ENCODE data around the gene KSR1. TPM values are rescaled to one million over a fixed set of nuclear protein-coding genes. Genes with fewer than 3 reads are reported as not detected.

Gene KSR1
- total RNA-seq, 2 donors from 2014 or later: 11.5 to 23.7 TPM

- Histone ChIP-seq H3K4me3 (no peak overlapping the region), H3K27me3 (replicated peaks; ENCODE audit: insufficient read depth) (no peaks in the 10 kb centered on the region), H3K4me1 (replicated peaks) (no peaks in the 10 kb centered on the region), H3K27ac (no peak overlapping the region), H3K36me3 (no peaks in the 10 kb centered on the region), H3K9me3 (no peaks in the 10 kb centered on the region)
- TF ChIP-seq CTCF (IDR thresholded peaks at IDR 0.05): no peak
- TF ChIP-seq POLR2A (IDR thresholded peaks at IDR 0.05): no peak
- no peak for TF ChIP-seq POLR2AphosphoS5 (IDR thresholded peaks at IDR 0.05)
- DNase-seq (ENCODE audit: low spot score): no peak
- intact Hi-C loops (cut with DNase I): no loop called here
- WGBS: 73% methylated on average over 13 of the region's 13 CpGs
Measured at GRCh38 chr17:27518545-27519521, 62.6 kb downstream of the KSR1 start.

GRCh38 chr17:27519550-27519949 lies 63.3 kb downstream of the KSR1 start:
- H3K36me3 ChIP-seq: no peaks in the 10 kb centered on the region
- DNase-seq (ENCODE audit: low spot score): no peak
- H3K27me3 ChIP-seq (replicated peaks; ENCODE audit: insufficient read depth): no peaks in the 10 kb centered on the region
- TF ChIP-seq CTCF (IDR thresholded peaks at IDR 0.05) (no peak), POLR2A (IDR thresholded peaks at IDR 0.05) (no peak), POLR2AphosphoS5 (IDR thresholded peaks at IDR 0.05) (no peak)
- no peak overlapping the region for H3K27ac ChIP-seq
- H3K4me1 ChIP-seq (replicated peaks): no peaks in the 10 kb centered on the region
- H3K9me3 ChIP-seq: no peaks in the 10 kb centered on the region
- intact Hi-C loops (cut with DNase I): no loop called here
- WGBS: 47% methylated on average over 4 of the region's 4 CpGs
- H3K4me3 ChIP-seq: no peak overlapping the region

- no peak for TF ChIP-seq POLR2AphosphoS5 (IDR thresholded peaks at IDR 0.05)
- TF ChIP-seq CTCF (IDR thresholded peaks at IDR 0.05): no peak
- no peak for TF ChIP-seq POLR2A (IDR thresholded peaks at IDR 0.05)
- Histone ChIP-seq H3K27ac (no peak overlapping the region), H3K4me1 (replicated peaks) (no peaks in the 10 kb centered on the region), H3K36me3 (no peaks in the 10 kb centered on the region), H3K27me3 (replicated peaks; ENCODE audit: insufficient read depth) (no peaks in the 10 kb centered on the region), H3K4me3 (no peak overlapping the region), H3K9me3 (no peaks in the 10 kb centered on the region)
- WGBS: 63% methylated on average over 16 of the region's 16 CpGs
- no peak for DNase-seq (ENCODE audit: low spot score)
- intact Hi-C loops (cut with DNase I): no loop called here
Measured at GRCh38 chr17:27520491-27521185, 64.4 kb downstream of the KSR1 start.

GRCh38 chr17:27521281-27522027 lies 65.2 kb downstream of the KSR1 start:
- no peak for DNase-seq (ENCODE audit: low spot score)

More at GRCh38 chr17:27521281-27522027, 65.2 kb downstream of the KSR1 start:
- Histone ChIP-seq H3K27ac (no peak overlapping the region), H3K4me3 (no peak overlapping the region), H3K4me1 (replicated peaks) (no peaks in the 10 kb centered on the region), H3K36me3 (no peaks in the 10 kb centered on the region), H3K9me3 (no peaks in the 10 kb centered on the region), H3K27me3 (replicated peaks; ENCODE audit: insufficient read depth) (no peaks in the 10 kb centered on the region)
- no peak for TF ChIP-seq CTCF (IDR thresholded peaks at IDR 0.05)
- no peak for TF ChIP-seq POLR2AphosphoS5 (IDR thresholded peaks at IDR 0.05)
- TF ChIP-seq POLR2A (IDR thresholded peaks at IDR 0.05): no peak
- intact Hi-C loops (cut with DNase I): no loop called here
- WGBS: 94% methylated on average over 7 of the region's 7 CpGs
